Thoracic aorta (tissue), 2 donors: ENCODE data around the gene CSF3. TPM values are rescaled to one million over a fixed set of nuclear protein-coding genes. Genes with fewer than 3 reads are reported as not detected.
"Not testable (repeated sequence)": the region's sequence is repeated elsewhere in the genome, so short reads cannot be mapped to it uniquely, and the experiment has no call there.

Source experiments
- ATAC-seq: fragments of 150-250 bp; one replicate; pipeline ENCODE4 v1.8.0; 2017; ENCODE audit warnings: low read depth; ENCODE audit not compliant: insufficient number of reproducible peaks, low FRiP score
- DNase-seq: peaks from one replicate; pipeline ENCODE4 v3.0.0-alpha.2; 2020; ENCODE audit warnings: low spot score
- H3K27ac ChIP-seq, 2 donors: fragments of 200-600 bp; sonication (generic); 1 replicate in 1 of 2; 2 replicates in 1 of 2; pipeline ENCODE4 v1.5.1; 2016; ENCODE audit warnings: mild to moderate bottlenecking in 2 of 2, moderate library complexity in 2 of 2
- H3K27me3 ChIP-seq: fragments of 200-600 bp; sonication (generic); replicated peaks from 2 replicates; pipeline ENCODE4 v1.6.0; 2016; ENCODE audit warnings: mild to moderate bottlenecking; ENCODE audit not compliant: insufficient read depth
- H3K36me3 ChIP-seq: fragments of 200-600 bp; sonication (generic); one replicate; pipeline ENCODE4 v1.5.1; 2016
- H3K4me1 ChIP-seq, 2 donors: fragments of 200-600 bp; sonication (generic); 1 replicate in 1 of 2; 2 replicates in 1 of 2; pipeline versions ENCODE4 v1.5.1 to v1.6.0; 2016; ENCODE audit warnings: low read depth in 2 of 2, mild to moderate bottlenecking in 1 of 2; ENCODE audit not compliant: control insufficient read depth in 1 of 2
- H3K4me3 ChIP-seq: fragments of 200-600 bp; sonication (generic); 2 replicates; pipeline ENCODE4 v1.5.1; 2016; ENCODE audit warnings: mild to moderate bottlenecking
- H3K9me3 ChIP-seq: fragments of 200-600 bp; sonication (generic); 2 replicates; pipeline ENCODE4 v1.5.1; 2016
- CTCF ChIP-seq: fragments of 200-600 bp; sonication (generic); IDR thresholded peaks from one replicate; pipeline ENCODE4 v1.5.1; 2019; ENCODE audit warnings: antibody characterized with exemption
- total RNA-seq, 2 donors: library from RNA; depleted of rRNA; stranded (reverse); fragments of >200 nt; gene quantifications; one replicate each; pipeline versions ENCODE4 v1.1.0 to v1.2.3, GENCODE V29; 2016

The CSF3 gene
- total RNA-seq, 2 donors from 2014 or later = 43.2 TPM; not detected in 1

- Histone ChIP-seq H3K27ac (no peak overlapping the region), H3K4me1 (no peaks in the 10 kb centered on the region), H3K4me3 (no peak overlapping the region), H3K9me3 (no peaks in the 10 kb centered on the region), H3K36me3 (no peaks in the 10 kb centered on the region), H3K27me3 (no peaks in the 10 kb centered on the region)
- ATAC-seq (no peak), DNase-seq (no peak)
- TF ChIP-seq CTCF = no peak
These were observed 10.5 kb upstream of the CSF3 start for GRCh38 chr17:40004712-40005111.

DNA sequence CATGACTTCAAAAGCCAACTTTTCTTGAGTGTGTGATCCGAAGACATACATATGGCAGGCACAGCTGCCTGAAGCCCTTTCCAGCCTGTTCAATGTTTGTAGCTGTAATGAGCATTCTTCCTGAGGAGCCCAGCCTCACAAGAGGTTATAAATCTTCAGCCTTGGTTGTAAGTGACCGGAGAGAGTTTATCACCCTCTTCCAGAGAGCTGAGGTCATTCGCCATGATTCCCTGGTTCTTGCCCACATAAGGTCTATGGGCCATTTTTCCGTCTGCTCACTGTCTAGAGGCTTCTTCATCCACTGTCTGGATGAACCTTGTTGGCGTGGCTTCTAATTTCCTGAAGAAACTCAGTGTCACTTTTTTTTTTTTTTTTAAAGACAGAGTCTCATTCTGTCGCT is 9.7 kb upstream of the CSF3 start:
- DNase-seq (no peak), ATAC-seq (no peak)
- Histone ChIP-seq H3K4me3 (no peak overlapping the region), H3K27me3 (no peaks in the 10 kb centered on the region), H3K27ac (no peak overlapping the region), H3K36me3 (no peaks in the 10 kb centered on the region), H3K4me1 (no peaks in the 10 kb centered on the region), H3K9me3 (no peaks in the 10 kb centered on the region)
- TF ChIP-seq CTCF = no peak

- not testable (repeated sequence) for ATAC-seq, H3K36me3 ChIP-seq, H3K4me3 ChIP-seq, H3K9me3 ChIP-seq, DNase-seq, H3K4me1 ChIP-seq, H3K27me3 ChIP-seq, H3K27ac ChIP-seq
These were observed 4.2 kb upstream of the CSF3 start for GRCh38 chr17:40010946-40011500.

DNA sequence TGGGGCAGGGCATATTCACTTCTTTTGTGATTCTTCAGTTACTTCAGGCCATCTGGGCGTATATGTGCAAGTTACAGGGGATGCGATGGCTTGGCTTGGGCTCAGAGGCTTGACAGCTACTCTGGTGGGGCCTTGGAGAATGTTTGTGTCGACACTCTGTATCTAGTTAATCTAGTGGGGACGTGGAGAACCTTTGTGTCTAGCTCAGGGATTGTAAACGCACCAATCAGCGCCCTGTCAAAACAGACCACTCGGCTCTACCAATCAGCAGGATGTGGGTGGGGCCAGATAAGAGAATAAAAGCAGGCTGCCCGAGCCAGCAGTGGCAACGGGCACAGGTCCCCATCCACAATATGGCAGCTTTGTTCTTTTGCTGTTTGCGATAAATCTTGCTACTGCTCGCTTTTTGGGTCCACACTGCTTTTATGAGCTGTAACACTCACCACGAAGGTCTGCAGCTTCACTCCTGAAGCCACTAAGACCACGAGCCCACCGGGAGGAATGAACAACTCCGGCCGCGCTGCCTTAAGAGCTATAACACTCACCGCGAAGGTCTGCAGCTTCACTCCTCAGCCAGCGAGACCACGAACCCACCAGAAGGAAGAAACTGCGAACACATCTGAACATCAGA is 3.1 kb upstream of the CSF3 start:
- DNase-seq, H3K27ac ChIP-seq, H3K4me3 ChIP-seq, H3K9me3 ChIP-seq, H3K36me3 ChIP-seq, H3K27me3 ChIP-seq, H3K4me1 ChIP-seq, ATAC-seq: not testable (repeated sequence)

GRCh38 chr17:40014375-40014980 is 762 bp upstream of the CSF3 start:
- Histone ChIP-seq H3K36me3 (no peaks in the 10 kb centered on the region), H3K27ac (no peak overlapping the region)

More at GRCh38 chr17:40014375-40014980, 762 bp upstream of the CSF3 start:
- no peaks in the 10 kb centered on the region for H3K9me3 ChIP-seq
- no peak overlapping the region for H3K4me3 ChIP-seq
- ATAC-seq (no peak), DNase-seq (no peak)
- no peak for TF ChIP-seq CTCF
- peaks cover 7 to 27% of the 10 kb centered on the region in 2 donors for H3K4me1 ChIP-seq
- H3K27me3 ChIP-seq = no peaks in the 10 kb centered on the region
